Renal cortical epithelial cell (primary cell): ENCODE data around the gene NOSIP. TPM values are rescaled to one million over a fixed set of nuclear protein-coding genes. Genes with fewer than 3 reads are reported as not detected.
A peak's percentile ranks its signal among the peaks of the same experiment; 100 is the strongest.

Experiments
- DNase-seq: peaks from one replicate; pipeline ENCODE4 v3.0.0-alpha.2; 2011; ENCODE audit warnings: low read depth
- total RNA-seq: library from RNA; depleted of rRNA; stranded (reverse); fragments of >200 nt; gene quantifications from 2 replicates; pipeline ENCODE4 v1.2.3, GENCODE V29; 2014

Gene NOSIP
- total RNA-seq, 1 donor from 2014 or later = 37.9 TPM

- no peak for DNase-seq
Measured at GRCh38 chr19:49594993-49595818, 14.8 kb upstream of the NOSIP start.

GRCh38 chr19:49594157-49594992 is 14.0 kb upstream of the NOSIP start:
- DNase-seq = no peak

GRCh38 chr19:49593233-49594113 is 13.1 kb upstream of the NOSIP start:
- DNase-seq = peak; percentile 78

- DNase-seq = no peak
Measured at GRCh38 chr19:49592486-49593232, 12.3 kb upstream of the NOSIP start.

- DNase-seq = no peak
Measured at GRCh38 chr19:49591731-49592485, 11.6 kb upstream of the NOSIP start.

GRCh38 chr19:49590971-49591730 is 10.8 kb upstream of the NOSIP start, which contains the start of gene PRR12:
Gene PRR12, plus strand, starts transcription at chr19:49591182. Its CDS starts 473 bp downstream, at chr19:49591655.
- DNase-seq = peak; percentile 47

- DNase-seq = peak; percentile 90
Measured at GRCh38 chr19:49590071-49590970, 10.0 kb upstream of the NOSIP start.

DNA sequence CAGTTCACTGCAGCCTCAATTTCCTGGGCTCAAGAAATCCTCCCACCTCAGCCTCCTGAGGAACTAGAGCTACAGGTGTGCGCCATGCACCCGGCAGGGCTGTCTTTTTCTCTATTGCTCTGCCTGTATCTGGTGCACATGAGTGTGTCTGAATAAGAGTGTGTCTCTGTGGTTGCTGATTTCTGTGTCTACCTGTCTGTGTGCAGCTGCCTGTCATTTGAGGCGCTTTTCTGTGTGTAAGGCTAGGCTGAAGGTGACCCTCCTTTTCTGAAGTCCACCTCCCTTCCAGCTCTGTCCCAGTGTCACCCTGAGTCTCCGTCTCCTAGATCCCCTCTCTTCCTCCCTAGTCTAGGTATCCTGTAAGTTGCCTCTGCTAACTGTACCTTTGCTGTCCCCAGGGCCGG is 9.1 kb upstream of the NOSIP start:
- DNase-seq = no peak

DNA sequence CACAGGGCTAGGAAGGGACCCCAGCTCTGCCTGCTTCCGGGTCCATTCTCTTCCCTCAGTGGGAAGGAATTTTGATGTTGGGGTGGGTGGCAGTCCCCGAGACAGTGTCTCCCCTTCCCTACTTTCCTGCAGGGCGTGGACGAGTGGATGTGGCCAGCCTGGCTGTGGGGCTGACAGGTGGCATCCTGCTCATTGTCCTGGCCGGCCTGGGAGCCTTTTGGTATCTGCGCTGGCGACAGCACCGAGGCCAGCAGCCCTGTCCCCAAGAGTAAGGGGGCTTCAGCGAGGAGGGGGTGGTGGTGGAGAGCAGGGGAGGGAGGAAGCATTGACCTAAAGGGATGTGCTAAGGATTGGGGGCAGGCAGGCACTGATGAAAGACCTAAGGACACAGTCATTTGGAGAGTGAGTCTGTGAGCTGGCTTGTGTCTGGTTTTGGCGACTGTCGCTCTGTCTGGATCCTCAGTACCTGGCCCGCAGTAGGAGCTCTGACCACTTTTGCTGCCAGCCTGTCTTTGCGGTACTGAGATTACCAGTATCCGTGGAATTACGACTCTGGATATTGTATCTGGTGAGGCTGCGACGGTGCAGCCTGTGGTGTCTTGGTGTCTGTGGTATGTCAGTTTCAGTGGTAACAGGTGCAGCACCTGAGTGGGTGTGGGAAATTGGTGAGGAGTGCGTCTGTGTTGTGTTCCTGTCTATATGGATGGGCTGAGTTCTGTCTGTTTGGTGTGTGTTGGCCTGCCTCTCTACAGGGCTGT is 8.2 kb upstream of the NOSIP start:
- no peak for DNase-seq

DNA sequence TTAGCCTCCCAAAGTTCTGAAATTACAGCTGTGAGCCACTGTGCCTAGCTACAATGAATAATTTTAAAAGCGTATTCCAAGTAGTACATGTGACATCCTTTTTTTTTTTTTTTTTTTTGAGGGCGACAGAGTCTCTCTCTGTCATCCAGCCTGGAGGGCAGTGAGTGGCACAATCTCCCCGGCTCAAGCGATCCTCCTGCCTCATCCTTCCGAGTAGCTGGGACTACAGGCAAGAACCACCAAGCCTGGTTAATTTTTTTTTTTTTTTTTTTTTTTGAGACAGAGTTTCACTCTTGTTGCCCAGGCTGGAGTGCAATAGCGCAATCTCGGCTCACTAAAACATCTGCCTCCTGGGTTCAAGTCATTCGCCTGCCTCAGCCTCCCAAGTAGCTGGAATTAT is 6.9 kb upstream of the NOSIP start:
- no peak for DNase-seq

DNA sequence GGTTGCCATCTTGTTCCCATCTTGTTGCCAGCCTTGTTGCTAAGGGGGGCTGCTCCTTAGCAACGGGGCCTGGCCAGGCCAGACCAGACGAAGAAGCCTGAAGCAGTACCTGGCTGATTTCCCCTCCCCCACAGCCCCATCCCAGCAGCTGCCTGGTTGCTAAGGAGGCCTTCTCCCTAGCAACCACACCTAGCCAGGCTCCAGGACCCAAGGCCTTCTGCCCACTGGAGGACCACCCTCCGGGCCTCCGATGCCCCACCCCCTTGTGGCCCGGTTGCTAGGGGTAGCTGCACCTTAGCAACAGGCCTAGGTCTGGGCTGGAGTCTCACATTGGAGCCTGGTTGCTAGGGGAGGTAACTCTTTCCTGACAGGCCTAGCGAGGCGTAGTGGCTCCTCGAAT is 4.7 kb upstream of the NOSIP start:
- no peak for DNase-seq

DNA sequence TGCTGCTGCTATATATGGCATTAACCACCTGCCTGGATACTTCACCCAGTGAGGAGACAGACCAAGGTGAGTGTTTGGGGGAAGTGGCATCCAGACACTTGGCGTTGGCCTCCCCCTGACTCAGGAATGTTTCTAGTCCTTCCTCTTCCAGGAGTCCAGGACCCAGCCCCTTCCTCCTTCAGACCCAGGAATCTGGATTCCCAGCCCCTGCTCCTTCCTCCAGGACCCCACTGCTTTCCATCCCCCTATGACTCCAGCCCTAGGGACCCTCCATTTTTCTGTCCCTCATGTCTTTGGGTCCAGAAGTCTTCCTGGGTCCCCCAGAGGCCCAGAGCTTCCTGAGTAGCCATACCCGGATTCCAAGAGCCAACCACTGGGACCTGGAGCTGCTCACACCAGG is 2.9 kb upstream of the NOSIP start:
- no peak for DNase-seq

GRCh38 chr19:49581007-49581508 is 702 bp upstream of the NOSIP start, which contains the start of gene PRRG2:
Gene PRRG2, plus strand, starts transcription at chr19:49581316. Its CDS starts 1,904 bp downstream, at chr19:49583220.
- no peak for DNase-seq

GRCh38 chr19:49579947-49580263 is 451 bp downstream of the NOSIP start:
- no peak for DNase-seq

- no peak for DNase-seq
Measured at GRCh38 chr19:49579193-49579592, 1.2 kb downstream of the NOSIP start.

GRCh38 chr19:49574206-49574755 is 6.1 kb downstream of the NOSIP start:
- no peak for DNase-seq

DNA sequence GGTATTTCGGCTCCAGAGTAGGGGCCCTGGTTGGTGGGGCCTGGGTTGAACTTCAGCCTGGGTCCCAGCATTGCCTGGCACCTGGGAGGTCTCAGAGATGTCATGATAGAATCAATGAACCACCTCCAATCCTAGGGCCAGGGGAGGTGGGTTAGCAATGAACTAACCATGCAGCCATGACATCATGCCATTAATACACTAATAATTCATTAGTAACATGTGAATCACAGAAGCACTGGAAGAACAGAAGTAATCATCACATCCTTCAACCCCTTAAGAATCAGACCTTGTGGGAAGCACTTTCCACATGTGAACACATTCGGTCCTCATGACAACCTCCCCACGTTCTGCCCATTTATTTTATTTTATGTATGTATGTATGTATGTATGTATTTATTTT is 6.9 kb downstream of the NOSIP start:
- DNase-seq = no peak
